ENCODE data around the gene RHBDL3.

The RHBDL3 gene

GRCh38 chr17:32266389-32267301 lies 1.0 kb downstream of the RHBDL3 start:
- DNase-seq: peak in 2 of 14 donors; percentile 15 to 33

GRCh38 chr17:32267690-32268205 lies 2.1 kb downstream of the RHBDL3 start:
- DNase-seq: peak in 1 of 14 donors; percentile 37

- DNase-seq: peak in 1 of 14 donors; percentile 37
These were observed 3.2 kb downstream of the RHBDL3 start for GRCh38 chr17:32268734-32269288.

- peak in 4 of 14 donors; percentile 15 to 94 (median 26) for DNase-seq
These were observed 3.7 kb downstream of the RHBDL3 start for GRCh38 chr17:32269377-32269776.

GRCh38 chr17:32271844-32272243 lies 6.2 kb downstream of the RHBDL3 start:
- DNase-seq: no peak

- no peak for DNase-seq
These were observed 8.5 kb downstream of the RHBDL3 start for GRCh38 chr17:32274101-32274500.

- no peak for DNase-seq
These were observed 9.0 kb downstream of the RHBDL3 start for GRCh38 chr17:32274643-32275042.

- peak in 2 of 14 donors; percentile 26 to 75 for DNase-seq
These were observed 9.7 kb downstream of the RHBDL3 start for GRCh38 chr17:32275060-32276042.

GRCh38 chr17:32276171-32276601 lies 10.6 kb downstream of the RHBDL3 start:
- DNase-seq: no peak

GRCh38 chr17:32277284-32277683 lies 11.7 kb downstream of the RHBDL3 start:
- peak in 7 of 14 donors; percentile 11 to 68 (median 32) for DNase-seq

- no peak for DNase-seq
These were observed 13.2 kb downstream of the RHBDL3 start for GRCh38 chr17:32278815-32279214.

GRCh38 chr17:32279891-32280716 lies 14.5 kb downstream of the RHBDL3 start:
- no peak for DNase-seq

- DNase-seq: no peak
These were observed 15.4 kb downstream of the RHBDL3 start for GRCh38 chr17:32281011-32281451.

- peak in 7 of 14 donors; percentile 13 to 48 (median 22) for DNase-seq
These were observed 18.1 kb downstream of the RHBDL3 start for GRCh38 chr17:32283745-32284201.

GRCh38 chr17:32285306-32285705 lies 19.7 kb downstream of the RHBDL3 start:
- DNase-seq: no peak

GRCh38 chr17:32285746-32286517 lies 20.3 kb downstream of the RHBDL3 start:
- peak in 11 of 14 donors; percentile 23 to 82 (median 64) for DNase-seq

- DNase-seq: peak in 1 of 14 donors; percentile 45
These were observed 20.9 kb downstream of the RHBDL3 start for GRCh38 chr17:32286518-32286900.

- no peak for DNase-seq
These were observed 22.3 kb downstream of the RHBDL3 start for GRCh38 chr17:32287804-32288511.

- no peak for DNase-seq
These were observed 23.0 kb downstream of the RHBDL3 start for GRCh38 chr17:32288615-32289014.

Measured in C1 segment of cervical spinal cord (tissue), 14 donors.